Breast epithelium (tissue), 3 donors: ENCODE measurements around the gene TBL1XR1.

ENCODE experiments used
- POLR2A ChIP-seq: fragments of 450-650 bp; IDR thresholded peaks from one replicate; pipeline ENCODE4 v1.6.1; 2016; ENCODE audit warnings: antibody characterized with exemption, mild to moderate bottlenecking, moderate library complexity
- TF ChIP-seq, protein P1 (sequence below), 3 donors: fragments of 450-650 bp; IDR thresholded peaks; one replicate each; pipeline ENCODE4 v1.5.1; 2016 to 2017; ENCODE audit warnings: antibody characterized with exemption in 3 of 3, mild to moderate bottlenecking in 3 of 3, moderate library complexity in 3 of 3

DNA sequence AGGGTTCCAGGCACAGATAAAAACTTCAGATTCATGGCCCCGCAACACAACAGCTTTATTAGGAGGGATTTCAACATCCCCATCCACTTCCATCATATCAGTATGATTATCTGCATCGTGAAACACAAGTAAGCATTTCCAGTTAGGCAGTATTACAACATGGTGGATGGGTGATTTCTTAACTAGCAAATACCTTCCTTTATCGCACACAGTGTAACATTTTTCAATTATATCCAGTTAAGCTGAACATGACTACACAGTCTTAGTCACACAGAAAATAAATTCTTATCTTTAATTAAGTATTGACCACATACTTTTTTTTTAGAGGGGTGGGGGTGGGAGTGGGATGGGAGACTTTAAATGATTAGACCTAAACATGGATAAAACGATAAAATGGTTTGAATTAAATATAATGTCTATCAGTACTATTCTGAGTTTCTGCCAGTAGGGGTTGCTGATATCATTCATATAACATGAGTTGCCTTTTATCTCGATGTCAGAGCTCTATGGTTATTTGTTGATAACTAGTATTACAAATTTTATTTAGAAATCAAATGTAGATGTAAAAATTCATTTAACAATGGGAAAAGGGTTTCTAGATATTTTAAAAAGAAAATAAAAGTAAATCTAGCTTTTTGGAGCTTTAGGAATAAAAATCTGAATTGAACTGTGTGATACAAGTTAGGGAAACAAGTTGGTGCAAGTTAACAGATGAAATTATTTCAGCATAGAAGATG, 146.6 kb downstream of the TBL1XR1 start:
- TF ChIP-seq, protein P1, sequence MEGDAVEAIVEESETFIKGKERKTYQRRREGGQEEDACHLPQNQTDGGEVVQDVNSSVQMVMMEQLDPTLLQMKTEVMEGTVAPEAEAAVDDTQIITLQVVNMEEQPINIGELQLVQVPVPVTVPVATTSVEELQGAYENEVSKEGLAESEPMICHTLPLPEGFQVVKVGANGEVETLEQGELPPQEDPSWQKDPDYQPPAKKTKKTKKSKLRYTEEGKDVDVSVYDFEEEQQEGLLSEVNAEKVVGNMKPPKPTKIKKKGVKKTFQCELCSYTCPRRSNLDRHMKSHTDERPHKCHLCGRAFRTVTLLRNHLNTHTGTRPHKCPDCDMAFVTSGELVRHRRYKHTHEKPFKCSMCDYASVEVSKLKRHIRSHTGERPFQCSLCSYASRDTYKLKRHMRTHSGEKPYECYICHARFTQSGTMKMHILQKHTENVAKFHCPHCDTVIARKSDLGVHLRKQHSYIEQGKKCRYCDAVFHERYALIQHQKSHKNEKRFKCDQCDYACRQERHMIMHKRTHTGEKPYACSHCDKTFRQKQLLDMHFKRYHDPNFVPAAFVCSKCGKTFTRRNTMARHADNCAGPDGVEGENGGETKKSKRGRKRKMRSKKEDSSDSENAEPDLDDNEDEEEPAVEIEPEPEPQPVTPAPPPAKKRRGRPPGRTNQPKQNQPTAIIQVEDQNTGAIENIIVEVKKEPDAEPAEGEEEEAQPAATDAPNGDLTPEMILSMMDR (IDR thresholded peaks at IDR 0.05) = peak; percentile 21 to 67 (median 59)
- no peak for TF ChIP-seq POLR2A
